ENCODE results near the gene CAMTA1.
"Not testable (repeated sequence)": the region's sequence is repeated elsewhere in the genome, so short reads cannot be mapped to it uniquely, and the experiment has no call there.

Gene CAMTA1

DNA sequence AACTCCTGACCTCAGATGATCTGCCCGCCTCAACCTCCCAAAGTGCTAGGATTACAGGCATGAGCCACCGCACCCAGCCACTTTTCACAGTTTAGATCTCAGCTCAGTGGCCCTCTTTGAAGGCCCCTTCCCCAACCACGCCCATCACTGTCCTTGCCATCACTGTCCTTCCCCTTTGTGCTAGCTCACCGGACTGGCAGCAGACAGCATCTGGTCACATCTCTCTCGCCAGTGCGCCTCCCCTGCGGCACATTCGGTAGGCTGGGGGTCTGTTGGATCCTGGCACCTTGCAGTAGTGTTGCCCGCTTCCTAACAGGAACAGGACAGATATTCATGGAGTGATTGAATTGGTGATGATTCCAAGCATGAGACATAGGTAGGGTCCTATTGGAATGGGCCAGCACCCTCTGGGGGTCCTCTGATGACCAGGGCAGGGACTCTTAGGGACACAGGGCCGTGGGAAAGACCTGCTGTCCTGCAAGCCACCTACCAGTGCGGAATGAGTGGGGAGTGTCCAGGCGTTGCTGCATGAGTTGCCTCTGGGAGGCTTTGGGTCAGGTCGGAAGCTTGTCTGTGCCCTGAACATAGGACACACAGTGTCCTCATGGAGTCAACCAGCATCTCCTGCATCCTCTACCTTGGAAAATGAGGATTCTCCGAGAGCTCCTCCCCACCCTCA lies 807.0 kb downstream of the CAMTA1 start:
- no peak for DNase-seq

GRCh38 chr1:7594002-7594713 lies 808.9 kb downstream of the CAMTA1 start:
- no peak for DNase-seq

DNA sequence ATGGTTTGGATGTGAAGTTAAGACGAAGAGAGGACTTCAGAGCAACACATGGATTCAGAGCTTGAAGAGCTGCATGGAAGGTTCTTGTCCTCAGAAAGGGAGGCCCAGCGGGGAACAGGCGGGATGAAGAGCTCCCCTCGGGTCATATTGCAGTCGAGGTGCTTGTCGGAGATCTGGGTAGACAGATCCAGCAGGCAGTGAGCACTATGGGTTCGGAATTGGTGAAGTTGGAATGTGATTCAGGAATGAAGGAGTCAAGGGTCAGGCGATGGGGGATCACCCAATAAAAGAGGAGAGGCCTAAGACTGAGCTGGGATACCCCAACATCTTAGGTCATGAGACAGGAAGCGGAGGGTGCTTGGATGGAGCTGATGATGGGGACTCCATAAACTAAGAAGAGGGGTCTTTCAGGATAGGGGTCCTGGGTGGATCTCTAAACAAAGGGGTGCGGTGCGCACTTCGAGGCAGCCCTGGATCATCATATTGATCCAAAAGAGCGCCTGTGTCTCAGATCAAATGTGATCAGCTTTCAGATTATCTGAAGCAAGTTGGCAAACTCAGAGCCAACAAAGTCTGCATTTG lies 809.6 kb downstream of the CAMTA1 start:
- no peak for DNase-seq

DNA sequence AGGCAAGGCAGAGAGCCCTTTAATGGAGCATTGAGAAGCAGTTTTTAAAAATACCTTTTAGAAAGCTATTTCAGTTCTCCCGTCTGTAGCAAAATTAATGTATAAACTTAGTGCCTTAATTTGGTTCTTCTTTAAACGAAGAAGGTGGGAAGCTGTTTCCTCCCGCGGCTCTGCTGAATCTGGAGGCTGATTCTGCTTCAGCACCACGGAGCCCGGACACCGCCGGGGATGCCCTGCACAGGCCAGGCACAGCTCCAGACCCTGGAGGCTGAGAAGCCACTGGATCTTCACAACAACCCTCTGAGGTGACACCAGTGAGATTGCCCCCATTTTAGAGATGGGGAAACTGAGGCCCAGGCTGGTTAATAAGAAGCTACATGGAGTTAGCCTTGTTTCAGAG lies 810.1 kb downstream of the CAMTA1 start:
- DNase-seq, result no peak

- no peak for DNase-seq
Observed at GRCh38 chr1:7596126-7596965, 811.1 kb downstream of the CAMTA1 start.

DNA sequence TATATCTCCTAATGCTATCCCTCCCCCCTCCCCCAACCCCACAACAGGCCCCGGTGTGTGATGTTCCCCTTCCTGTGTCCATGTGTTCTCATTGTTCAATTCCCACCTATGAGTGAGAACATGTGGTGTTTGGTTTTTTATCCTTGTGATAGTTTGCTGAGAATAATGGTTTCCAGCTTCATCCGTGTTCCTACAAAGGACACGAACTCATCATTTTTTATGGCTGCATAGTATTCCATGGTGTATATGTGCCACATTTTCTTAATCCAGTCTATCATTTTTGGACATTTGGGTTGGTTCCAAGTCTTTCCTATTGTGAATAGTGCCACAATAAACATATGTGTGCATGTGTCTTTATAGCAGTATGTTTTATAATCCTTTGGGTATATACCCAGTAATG lies 812.8 kb downstream of the CAMTA1 start:
- DNase-seq, result not testable (repeated sequence)

DNA sequence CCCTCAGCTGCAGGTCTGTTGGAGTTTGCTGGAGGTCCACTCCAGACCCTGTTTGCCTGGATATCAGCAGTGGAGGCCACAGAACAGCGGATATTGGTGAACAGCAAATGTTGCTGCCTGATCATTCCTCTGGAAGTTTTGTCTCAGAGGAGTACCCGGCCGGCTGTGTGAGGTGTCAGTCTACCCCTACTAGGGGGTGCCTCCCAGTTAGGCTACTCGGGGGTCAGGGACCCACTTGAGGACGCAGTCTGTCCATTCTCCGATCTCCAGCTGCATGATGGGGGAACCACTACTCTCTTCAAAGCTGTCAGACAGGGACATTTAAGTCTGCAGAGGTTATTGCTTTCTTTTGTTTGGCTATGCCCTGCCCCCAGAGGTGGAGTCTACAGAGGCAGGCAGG lies 819.7 kb downstream of the CAMTA1 start:
- DNase-seq, result not testable (repeated sequence)

DNA sequence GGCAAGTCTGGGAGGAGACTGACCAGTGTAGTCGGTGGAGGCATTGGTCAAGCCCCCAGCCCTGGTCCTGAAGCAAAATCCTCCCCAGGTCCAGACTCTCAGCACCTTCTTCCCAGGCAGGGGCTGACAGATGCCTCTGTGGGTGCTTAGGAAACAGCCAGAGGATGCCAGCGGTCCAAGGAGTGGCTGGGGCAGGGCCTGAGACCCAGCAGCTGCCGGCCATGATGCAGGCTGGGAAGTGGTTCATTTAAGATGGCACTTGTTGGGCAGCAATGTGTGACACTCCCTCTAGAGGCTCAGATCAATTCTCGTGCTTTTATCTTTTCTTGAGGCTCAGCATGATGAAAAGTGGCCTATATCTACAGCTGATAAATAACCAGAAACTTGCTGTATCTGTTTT lies 820.8 kb downstream of the CAMTA1 start:
- DNase-seq, result no peak

DNA sequence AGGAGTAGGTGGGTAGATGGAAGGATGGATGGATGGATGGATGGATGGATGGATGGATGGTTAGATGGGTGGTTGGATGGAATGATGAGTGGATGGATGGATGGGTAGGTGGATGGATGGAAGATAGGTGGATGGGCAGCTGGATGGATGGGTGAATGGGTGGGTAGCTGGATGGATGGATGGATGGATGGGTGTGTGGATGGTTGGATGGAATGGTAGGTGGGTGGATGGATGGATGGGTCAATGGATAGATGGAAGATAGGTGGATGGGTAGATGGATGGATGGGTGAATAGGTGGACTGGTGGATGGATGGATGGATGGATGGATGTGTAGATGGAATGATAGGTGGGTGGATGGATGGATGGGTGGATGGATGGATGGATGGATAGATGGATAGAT lies 821.8 kb downstream of the CAMTA1 start:
- DNase-seq, result no peak

GRCh38 chr1:7608628-7609305 lies 823.5 kb downstream of the CAMTA1 start:
- DNase-seq, result no peak

- DNase-seq, result no peak
Observed at GRCh38 chr1:7609311-7609994, 824.2 kb downstream of the CAMTA1 start.

- no peak for DNase-seq
Observed at GRCh38 chr1:7610106-7610731, 825.0 kb downstream of the CAMTA1 start.

GRCh38 chr1:7610936-7611335 lies 825.7 kb downstream of the CAMTA1 start:
- DNase-seq, result no peak

GRCh38 chr1:7611421-7612010 lies 826.3 kb downstream of the CAMTA1 start:
- DNase-seq, result no peak

DNA sequence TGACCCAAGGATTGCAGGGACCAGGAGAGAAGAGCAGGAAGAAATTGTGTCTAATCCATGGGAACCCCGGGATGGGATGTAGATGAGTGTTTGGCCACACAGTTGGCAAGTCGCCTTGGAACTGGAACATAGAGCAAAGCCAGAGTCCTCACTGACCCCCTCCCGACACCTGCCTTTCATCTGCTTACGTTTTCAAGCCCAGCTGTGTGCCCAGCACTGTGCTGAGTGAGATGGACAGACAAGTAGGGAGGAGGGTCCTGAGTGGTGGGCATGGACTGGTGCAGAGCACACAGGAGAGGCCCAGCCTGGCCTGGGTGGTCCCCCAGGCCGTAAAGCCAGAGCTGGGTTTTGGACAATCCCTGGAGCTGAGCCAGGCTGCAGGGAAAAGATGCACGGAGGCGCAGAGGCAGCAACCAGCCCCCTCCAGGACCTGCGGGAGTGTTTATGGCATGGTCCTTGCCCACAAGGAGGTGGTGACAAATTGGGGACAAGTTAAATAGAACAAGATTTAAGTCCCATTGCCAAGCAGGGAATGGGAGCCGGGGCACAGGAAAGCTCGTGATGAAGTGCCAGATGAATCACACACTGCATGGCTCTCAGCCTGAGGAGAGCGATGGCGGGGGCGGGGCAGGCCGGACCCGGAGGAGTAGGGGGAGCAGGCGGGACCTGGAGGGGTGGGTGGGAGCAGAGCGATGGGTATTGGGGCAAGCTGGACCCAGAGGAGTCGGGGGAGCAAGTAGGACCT lies 828.0 kb downstream of the CAMTA1 start:
- DNase-seq, result no peak

DNA sequence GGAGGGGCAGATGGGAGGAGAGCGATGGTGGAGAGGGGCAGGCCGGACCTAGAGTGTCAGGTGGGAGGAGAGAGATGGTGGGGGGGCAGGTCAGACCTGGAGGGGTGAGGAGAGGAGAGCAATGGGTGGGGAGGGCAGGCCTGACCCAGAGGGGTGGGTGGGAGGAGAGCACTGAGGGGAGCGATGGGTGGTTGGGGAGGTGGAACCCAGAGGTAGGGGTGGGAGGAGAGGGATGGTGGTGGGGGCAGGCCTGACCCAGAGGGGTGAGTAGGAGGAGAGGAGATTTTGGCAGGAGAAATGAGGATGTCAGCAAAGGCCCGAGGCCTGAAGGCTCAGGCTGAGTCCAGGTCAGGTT lies 828.6 kb downstream of the CAMTA1 start:
- no peak for DNase-seq

DNA sequence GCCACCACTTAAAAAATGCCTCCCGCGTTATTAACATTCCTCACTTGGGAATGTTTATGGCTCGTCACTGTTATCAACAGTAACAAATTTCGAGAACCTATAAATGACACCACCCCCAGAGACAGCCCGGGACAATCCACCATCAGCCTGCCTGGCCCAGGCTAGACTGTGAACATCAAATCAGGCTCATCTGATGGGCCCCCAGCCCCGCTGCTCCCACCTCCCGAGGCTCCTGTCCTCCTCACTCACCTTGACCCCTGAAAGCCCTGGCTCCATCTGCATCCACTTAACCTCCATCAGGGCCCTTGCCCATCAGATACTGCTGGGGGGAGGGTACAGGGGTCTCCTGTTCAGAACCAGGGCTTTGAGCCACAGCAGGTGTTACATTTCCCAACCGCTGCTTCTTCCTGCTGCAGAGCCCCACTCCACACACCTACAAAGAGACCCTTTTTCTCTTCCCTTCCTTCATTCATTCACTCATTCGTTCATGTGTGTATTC lies 829.4 kb downstream of the CAMTA1 start:
- no peak for DNase-seq

DNA sequence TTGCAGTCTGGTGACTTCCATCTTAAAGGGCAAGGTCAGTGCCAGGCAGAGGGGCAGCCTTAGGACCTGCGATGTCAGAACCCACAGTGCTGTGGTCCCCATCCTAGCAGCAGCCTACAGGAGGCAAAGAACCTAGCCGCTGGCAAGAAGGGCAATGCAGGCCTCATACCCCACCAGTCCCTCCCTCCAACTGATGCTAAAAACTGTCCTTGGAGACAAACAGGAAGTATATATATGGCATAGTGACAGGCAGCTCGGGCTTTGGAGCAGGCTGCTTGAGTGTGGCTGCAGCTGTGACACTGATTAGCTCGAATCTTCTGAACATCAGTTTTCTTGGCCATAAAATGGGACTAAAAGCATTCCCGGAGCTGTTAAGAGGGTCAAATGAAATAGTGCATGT lies 829.9 kb downstream of the CAMTA1 start:
- no peak for DNase-seq

- DNase-seq, result peak in 1 of 2 donors; percentile 4
Observed at GRCh38 chr1:7616076-7616832, 831.0 kb downstream of the CAMTA1 start.

- no peak for DNase-seq
Observed at GRCh38 chr1:7616953-7617352, 831.7 kb downstream of the CAMTA1 start.
